Measurements from ENCODE around the gene EIF3I.

EIF3I gene

GRCh38 chr1:32205401-32206370 is 16.5 kb upstream of the EIF3I start, which contains the start of gene IQCC:
Gene IQCC, plus strand, starts transcription at chr1:32205671. Its CDS starts 11 bp downstream, at chr1:32205682.
- no peaks in the 10 kb centered on the region for H3K27me3 Mint-ChIP-seq (ENCODE audit: low read depth)
- peaks cover 26% of the 10 kb centered on the region for H3K4me1 Mint-ChIP-seq (ENCODE audit: low read depth)
- H3K27ac Mint-ChIP-seq, result peak within 1 kb of the TSS; percentile 80
- peak within 1 kb of the TSS; percentile 83 for H3K4me3 Mint-ChIP-seq
- H3K36me3 Mint-ChIP-seq (ENCODE audit: low read depth), result peaks cover 2% of the 10 kb centered on the region
- H3K9me3 Mint-ChIP-seq, result no peaks in the 10 kb centered on the region

GRCh38 chr1:32208469-32208868 is 13.7 kb upstream of the EIF3I start:
- Mint-ChIP-seq H3K4me3 (no peak overlapping the region), H3K27me3 (ENCODE audit: low read depth) (no peaks in the 10 kb centered on the region), H3K4me1 (ENCODE audit: low read depth) (peaks cover 11% of the 10 kb centered on the region), H3K27ac (no peak overlapping the region), H3K9me3 (no peaks in the 10 kb centered on the region), H3K36me3 (ENCODE audit: low read depth) (peaks cover 2% of the 10 kb centered on the region)

DNA sequence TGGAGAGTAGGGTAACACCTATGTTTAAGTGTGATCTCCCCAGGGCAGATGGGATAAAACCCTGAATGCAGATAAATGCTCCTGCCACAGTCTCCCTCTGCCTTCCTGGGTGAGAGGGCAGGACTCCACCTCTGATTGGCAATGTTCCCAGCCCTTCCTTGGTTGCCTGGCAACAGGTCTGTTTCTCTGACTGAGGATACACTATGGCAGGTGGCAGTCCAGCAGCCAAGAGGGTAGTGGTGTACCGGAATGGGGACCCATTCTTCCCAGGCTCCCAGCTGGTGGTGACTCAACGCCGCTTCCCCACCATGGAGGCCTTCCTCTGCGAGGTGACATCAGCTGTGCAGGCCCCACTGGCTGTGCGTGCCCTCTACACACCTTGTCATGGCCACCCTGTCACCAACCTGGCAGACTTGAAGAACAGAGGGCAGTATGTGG is 13.3 kb upstream of the EIF3I start, which contains the start of gene DCDC2B:
Gene DCDC2B (plus strand): TSS at position 199 of the 438 bp plus-strand sequence. CDS start 5 bp downstream, at position 204.
- Mint-ChIP-seq H3K9me3 (no peaks in the 10 kb centered on the region), H3K4me3 (no peak within 1 kb of the TSS), H3K27ac (no peak within 1 kb of the TSS), H3K27me3 (ENCODE audit: low read depth) (no peaks in the 10 kb centered on the region), H3K36me3 (ENCODE audit: low read depth) (peaks cover 2% of the 10 kb centered on the region), H3K4me1 (ENCODE audit: low read depth) (peaks cover 11% of the 10 kb centered on the region)

- Mint-ChIP-seq H3K36me3 (ENCODE audit: low read depth) (peaks cover 6% of the 10 kb centered on the region), H3K9me3 (no peaks in the 10 kb centered on the region), H3K4me3 (no peak overlapping the region), H3K27ac (peak overlapping the region; percentile 67), H3K4me1 (ENCODE audit: low read depth) (peaks cover 13% of the 10 kb centered on the region), H3K27me3 (ENCODE audit: low read depth) (no peaks in the 10 kb centered on the region)
These were observed 6.4 kb upstream of the EIF3I start for GRCh38 chr1:32215629-32216480.

DNA sequence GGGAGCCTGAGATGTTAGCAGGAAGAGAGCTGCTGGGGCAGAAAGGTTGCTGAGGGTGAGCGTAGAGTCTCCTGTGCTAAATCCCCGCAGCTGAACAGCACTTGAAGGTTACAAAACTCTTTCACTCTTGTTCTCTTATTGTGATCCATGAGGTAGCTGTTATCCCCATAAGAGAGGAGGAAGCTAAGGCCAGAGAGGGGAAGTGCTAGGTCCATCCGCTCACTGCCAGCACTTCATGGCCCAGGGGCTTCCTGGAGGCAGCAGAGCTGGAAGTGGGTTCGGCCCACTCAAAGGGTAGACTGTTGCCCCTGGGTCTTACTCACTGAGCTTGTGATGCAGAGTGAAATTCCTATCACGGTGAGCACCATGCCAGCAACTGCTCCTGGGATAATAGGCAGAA is 5.6 kb upstream of the EIF3I start:
- peaks cover 6% of the 10 kb centered on the region for H3K36me3 Mint-ChIP-seq (ENCODE audit: low read depth)
- peaks cover 20% of the 10 kb centered on the region for H3K4me1 Mint-ChIP-seq (ENCODE audit: low read depth)
- H3K9me3 Mint-ChIP-seq, result no peaks in the 10 kb centered on the region
- no peak overlapping the region for H3K4me3 Mint-ChIP-seq
- H3K27me3 Mint-ChIP-seq (ENCODE audit: low read depth), result no peaks in the 10 kb centered on the region
- peak overlapping the region; percentile 67 for H3K27ac Mint-ChIP-seq

GRCh38 chr1:32219022-32219421 is 3.2 kb upstream of the EIF3I start:
- Mint-ChIP-seq H3K36me3 (ENCODE audit: low read depth) (peaks cover 9% of the 10 kb centered on the region), H3K27me3 (ENCODE audit: low read depth) (no peaks in the 10 kb centered on the region), H3K4me1 (ENCODE audit: low read depth) (peaks cover 26% of the 10 kb centered on the region), H3K4me3 (no peak overlapping the region), H3K27ac (no peak overlapping the region), H3K9me3 (no peaks in the 10 kb centered on the region)

DNA sequence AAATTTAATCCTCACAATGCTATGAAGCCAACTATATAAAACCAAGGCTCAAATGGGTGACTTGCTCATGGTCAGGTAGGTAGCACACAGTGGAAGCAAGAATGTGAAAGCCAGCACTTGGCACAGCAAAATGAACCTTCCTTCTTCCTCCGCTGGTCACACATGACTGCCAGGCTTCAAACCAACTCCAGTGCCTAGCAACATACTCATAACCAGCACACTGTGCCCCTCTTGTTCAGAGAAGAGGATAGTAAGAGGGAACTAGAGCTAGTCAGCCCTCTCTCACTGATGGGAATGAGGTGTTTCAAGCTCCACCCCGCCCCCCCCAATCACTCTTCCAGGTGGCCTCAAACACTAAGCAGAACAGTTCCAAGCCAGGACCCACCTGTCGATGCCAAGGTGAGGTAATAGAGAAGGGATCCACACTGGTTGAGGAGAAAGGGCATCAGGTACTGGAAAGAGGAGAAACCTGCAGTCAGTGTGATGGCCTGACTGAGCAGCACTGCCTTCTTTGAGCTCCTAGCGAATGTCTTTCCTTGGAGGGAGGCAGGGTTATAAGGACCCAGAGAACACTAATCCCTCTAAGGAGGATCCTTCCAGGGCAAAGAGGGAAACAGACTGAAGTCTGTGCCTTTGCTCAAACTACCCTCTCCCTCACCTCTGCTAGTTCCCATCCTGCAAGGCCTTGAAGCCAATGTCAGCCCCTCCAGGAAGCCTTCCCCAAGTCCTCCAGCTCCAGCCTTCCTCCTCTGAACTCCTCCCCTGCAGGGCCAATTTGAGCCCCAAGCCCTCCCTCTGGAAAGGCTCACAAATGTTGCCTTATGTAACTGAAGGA is 1.2 kb upstream of the EIF3I start:
- peak overlapping the region; percentile 95 for H3K27ac Mint-ChIP-seq
- H3K27me3 Mint-ChIP-seq (ENCODE audit: low read depth), result no peaks in the 10 kb centered on the region
- H3K36me3 Mint-ChIP-seq (ENCODE audit: low read depth), result peaks cover 16% of the 10 kb centered on the region
- no peaks in the 10 kb centered on the region for H3K9me3 Mint-ChIP-seq
- peaks cover 26% of the 10 kb centered on the region for H3K4me1 Mint-ChIP-seq (ENCODE audit: low read depth)
- peak overlapping the region; percentile 95 for H3K4me3 Mint-ChIP-seq

DNA sequence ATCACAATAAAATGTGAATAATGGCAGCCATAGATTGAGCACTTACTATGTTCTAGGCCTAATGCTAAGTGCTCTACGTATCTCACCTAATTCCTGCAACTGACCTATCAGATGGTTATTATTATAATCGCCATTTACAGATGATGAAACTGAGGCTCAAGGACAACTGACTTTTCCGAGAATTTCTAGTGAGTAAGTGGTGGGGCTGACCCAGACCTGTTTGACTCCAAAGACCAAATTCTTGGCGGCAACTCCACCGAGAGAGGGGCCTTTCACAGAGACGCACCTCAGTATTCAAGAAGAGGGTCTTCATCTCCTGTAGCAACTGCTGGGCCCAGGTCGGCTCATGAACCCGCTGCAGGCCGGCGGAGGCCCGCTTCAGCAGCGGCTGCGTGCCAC is 627 bp upstream of the EIF3I start:
- peaks cover 24% of the 10 kb centered on the region for H3K4me1 Mint-ChIP-seq (ENCODE audit: low read depth)
- H3K27ac Mint-ChIP-seq, result peak overlapping the region; percentile 95
- peaks cover 18% of the 10 kb centered on the region for H3K36me3 Mint-ChIP-seq (ENCODE audit: low read depth)
- peak overlapping the region; percentile 95 for H3K4me3 Mint-ChIP-seq
- H3K27me3 Mint-ChIP-seq (ENCODE audit: low read depth), result no peaks in the 10 kb centered on the region
- no peaks in the 10 kb centered on the region for H3K9me3 Mint-ChIP-seq

- no peaks in the 10 kb centered on the region for H3K27me3 Mint-ChIP-seq (ENCODE audit: low read depth)
- peaks cover 24% of the 10 kb centered on the region for H3K4me1 Mint-ChIP-seq (ENCODE audit: low read depth)
- H3K36me3 Mint-ChIP-seq (ENCODE audit: low read depth), result peaks cover 33% of the 10 kb centered on the region
- peak overlapping the region; percentile 85 for H3K27ac Mint-ChIP-seq
- H3K9me3 Mint-ChIP-seq, result no peaks in the 10 kb centered on the region
- H3K4me3 Mint-ChIP-seq, result peak overlapping the region; percentile 95
These were observed 1.5 kb downstream of the EIF3I start for GRCh38 chr1:32223683-32224082.

- Mint-ChIP-seq H3K27me3 (ENCODE audit: low read depth) (no peaks in the 10 kb centered on the region), H3K27ac (peak overlapping the region; percentile 10), H3K9me3 (no peaks in the 10 kb centered on the region), H3K36me3 (ENCODE audit: low read depth) (peaks cover 35% of the 10 kb centered on the region), H3K4me1 (ENCODE audit: low read depth) (peaks cover 24% of the 10 kb centered on the region), H3K4me3 (peak overlapping the region; percentile 95)
These were observed 2.1 kb downstream of the EIF3I start for GRCh38 chr1:32224285-32224684.

- Mint-ChIP-seq H3K9me3 (no peaks in the 10 kb centered on the region), H3K4me3 (no peak overlapping the region), H3K27me3 (ENCODE audit: low read depth) (no peaks in the 10 kb centered on the region), H3K4me1 (ENCODE audit: low read depth) (peaks cover 13% of the 10 kb centered on the region), H3K27ac (no peak overlapping the region), H3K36me3 (ENCODE audit: low read depth) (peaks cover 36% of the 10 kb centered on the region)
These were observed 6.6 kb downstream of the EIF3I start for GRCh38 chr1:32228771-32229170.

DNA sequence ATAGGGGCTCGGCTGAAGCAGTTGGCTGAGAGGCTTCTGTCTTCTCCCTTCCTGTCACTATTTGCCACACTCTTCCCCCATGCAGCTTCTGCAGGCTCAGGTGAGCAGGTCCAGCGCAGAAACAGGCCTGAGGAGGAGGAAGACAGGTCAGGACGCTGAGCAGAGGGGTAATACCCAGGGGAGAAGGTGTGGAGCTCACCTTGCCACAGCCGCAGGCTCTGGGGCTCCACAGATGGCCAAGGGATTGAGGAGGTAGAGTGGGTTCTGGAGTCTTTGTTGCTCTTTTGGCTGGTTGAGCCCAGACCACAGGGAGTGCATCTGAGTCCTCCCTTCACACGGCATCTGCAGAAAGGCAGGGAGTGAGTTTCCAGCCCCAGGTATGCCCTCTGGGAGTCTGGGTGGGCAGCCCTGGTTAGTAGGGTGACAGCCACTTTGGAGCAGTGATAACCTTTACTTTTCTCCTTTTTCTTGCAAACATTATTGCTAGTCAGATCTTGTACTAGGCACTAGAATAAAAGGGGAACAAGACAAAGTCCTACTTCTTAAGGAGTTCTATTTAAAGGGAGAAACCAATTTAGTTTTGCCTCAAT is 9.7 kb downstream of the EIF3I start:
- peak overlapping the region; percentile 20 for H3K27ac Mint-ChIP-seq
- peaks cover 23% of the 10 kb centered on the region for H3K36me3 Mint-ChIP-seq (ENCODE audit: low read depth)
- no peaks in the 10 kb centered on the region for H3K9me3 Mint-ChIP-seq
- H3K4me3 Mint-ChIP-seq, result no peak overlapping the region
- no peaks in the 10 kb centered on the region for H3K27me3 Mint-ChIP-seq (ENCODE audit: low read depth)
- peaks cover 2% of the 10 kb centered on the region for H3K4me1 Mint-ChIP-seq (ENCODE audit: low read depth)

GRCh38 chr1:32232558-32233304 is 10.5 kb downstream of the EIF3I start:
- H3K27me3 Mint-ChIP-seq (ENCODE audit: low read depth), result no peaks in the 10 kb centered on the region
- no peaks in the 10 kb centered on the region for H3K9me3 Mint-ChIP-seq
- no peak overlapping the region for H3K27ac Mint-ChIP-seq
- peaks cover 2% of the 10 kb centered on the region for H3K4me1 Mint-ChIP-seq (ENCODE audit: low read depth)
- H3K36me3 Mint-ChIP-seq (ENCODE audit: low read depth), result peaks cover 18% of the 10 kb centered on the region
- H3K4me3 Mint-ChIP-seq, result no peak overlapping the region
